Gastroesophageal sphincter (tissue), 3 donors: ENCODE measurements around the gene GNAO1.

Experiments
- CTCF ChIP-seq, 4 experiments: fragments of 200-600 bp in 2 of 4; fragments of 450-650 bp in 2 of 4; sonication (generic) in 1 of 4; IDR thresholded peaks; one replicate each; pipeline ENCODE4 v1.5.1; 2017 to 2019; ENCODE audit warnings: antibody characterized with exemption in 4 of 4, mild to moderate bottlenecking in 2 of 4, moderate library complexity in 2 of 4
- POLR2A ChIP-seq, 2 donors: fragments of 450-650 bp; IDR thresholded peaks; one replicate each; pipeline ENCODE4 v1.6.1; 2017; ENCODE audit warnings: antibody characterized with exemption in 2 of 2, mild to moderate bottlenecking in 2 of 2, moderate library complexity in 1 of 2
- POLR2AphosphoS5 ChIP-seq: sonication (generic); formaldehyde crosslinking; IDR thresholded peaks from one replicate; pipeline ENCODE4 v1.6.1; 2017; ENCODE audit warnings: antibody characterized with exemption

GRCh38 chr16:56284521-56284920, 93.2 kb downstream of the GNAO1 start:
- TF ChIP-seq POLR2AphosphoS5 (no peak), POLR2A (IDR thresholded peaks at IDR 0.05) (no peak), CTCF (IDR thresholded peaks at IDR 0.05) (no peak)
